Measurements from ENCODE around the gene RHEX.

Gene RHEX

DNA sequence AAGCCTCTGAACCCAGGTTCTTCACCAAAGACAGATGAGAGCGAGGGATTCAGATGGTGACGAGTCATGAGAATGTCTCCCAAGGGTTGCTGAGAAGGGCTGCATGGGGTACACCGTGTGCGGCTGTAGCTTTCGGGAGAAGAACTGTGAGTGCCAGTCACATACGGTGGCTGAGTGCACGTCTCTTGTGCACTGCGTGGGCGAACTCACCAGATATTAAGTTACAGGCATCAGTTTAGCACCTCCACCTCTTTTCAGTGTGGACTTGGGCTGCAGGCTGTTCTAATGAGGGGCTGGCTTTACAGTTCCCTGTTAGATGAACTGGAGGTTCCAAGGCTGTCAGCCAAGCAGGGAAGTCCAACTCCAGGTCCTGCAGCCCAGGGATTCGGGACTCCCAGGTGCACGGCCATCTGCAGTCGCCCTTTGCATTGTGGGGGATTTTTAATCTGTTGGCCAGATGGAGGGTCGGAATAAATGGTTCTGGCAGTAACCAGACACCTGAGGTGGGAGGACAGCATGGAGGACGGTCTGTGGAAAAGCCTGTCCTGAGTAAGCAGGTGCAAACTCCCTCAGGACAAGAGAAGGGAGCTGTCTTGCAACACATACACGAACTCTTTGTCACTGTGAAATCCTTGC, 90.7 kb downstream of the RHEX start:
- TF ChIP-seq, protein P1, sequence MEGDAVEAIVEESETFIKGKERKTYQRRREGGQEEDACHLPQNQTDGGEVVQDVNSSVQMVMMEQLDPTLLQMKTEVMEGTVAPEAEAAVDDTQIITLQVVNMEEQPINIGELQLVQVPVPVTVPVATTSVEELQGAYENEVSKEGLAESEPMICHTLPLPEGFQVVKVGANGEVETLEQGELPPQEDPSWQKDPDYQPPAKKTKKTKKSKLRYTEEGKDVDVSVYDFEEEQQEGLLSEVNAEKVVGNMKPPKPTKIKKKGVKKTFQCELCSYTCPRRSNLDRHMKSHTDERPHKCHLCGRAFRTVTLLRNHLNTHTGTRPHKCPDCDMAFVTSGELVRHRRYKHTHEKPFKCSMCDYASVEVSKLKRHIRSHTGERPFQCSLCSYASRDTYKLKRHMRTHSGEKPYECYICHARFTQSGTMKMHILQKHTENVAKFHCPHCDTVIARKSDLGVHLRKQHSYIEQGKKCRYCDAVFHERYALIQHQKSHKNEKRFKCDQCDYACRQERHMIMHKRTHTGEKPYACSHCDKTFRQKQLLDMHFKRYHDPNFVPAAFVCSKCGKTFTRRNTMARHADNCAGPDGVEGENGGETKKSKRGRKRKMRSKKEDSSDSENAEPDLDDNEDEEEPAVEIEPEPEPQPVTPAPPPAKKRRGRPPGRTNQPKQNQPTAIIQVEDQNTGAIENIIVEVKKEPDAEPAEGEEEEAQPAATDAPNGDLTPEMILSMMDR (IDR thresholded peaks at IDR 0.05; ENCODE audit: low read depth, low read length), result no peak
- H3K4me3 ChIP-seq (replicated peaks in 1 of 2; ENCODE audit: low read depth in 2 of 2, low read length in 2 of 2), result no peak overlapping the region
- DNase-seq (ENCODE audit: low read depth in 2 of 2), result no peak

DNA sequence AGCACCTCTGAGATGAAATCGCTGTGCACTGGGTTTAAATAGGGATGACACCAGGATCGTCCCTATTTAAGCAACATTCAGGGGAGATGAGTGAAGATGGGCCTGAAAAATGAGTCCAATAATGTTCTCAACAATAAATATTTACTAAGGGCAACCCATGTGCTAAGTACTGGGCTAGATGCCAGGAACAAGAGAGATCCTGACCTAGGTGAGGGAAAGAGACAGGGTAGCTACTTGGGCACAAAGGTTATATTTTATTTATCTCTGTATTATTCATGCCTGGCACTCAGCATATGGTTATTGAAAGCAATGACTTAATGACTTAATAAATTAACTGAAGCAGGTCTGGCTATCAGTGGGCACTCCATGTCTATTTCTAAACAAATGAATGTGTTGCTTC, 91.6 kb downstream of the RHEX start:
- no peak for DNase-seq (ENCODE audit: low read depth in 2 of 2)
- H3K4me3 ChIP-seq (replicated peaks in 1 of 2; ENCODE audit: low read depth in 2 of 2, low read length in 2 of 2), result no peak overlapping the region
- TF ChIP-seq, protein P1 (IDR thresholded peaks at IDR 0.05; ENCODE audit: low read depth, low read length), result no peak

DNA sequence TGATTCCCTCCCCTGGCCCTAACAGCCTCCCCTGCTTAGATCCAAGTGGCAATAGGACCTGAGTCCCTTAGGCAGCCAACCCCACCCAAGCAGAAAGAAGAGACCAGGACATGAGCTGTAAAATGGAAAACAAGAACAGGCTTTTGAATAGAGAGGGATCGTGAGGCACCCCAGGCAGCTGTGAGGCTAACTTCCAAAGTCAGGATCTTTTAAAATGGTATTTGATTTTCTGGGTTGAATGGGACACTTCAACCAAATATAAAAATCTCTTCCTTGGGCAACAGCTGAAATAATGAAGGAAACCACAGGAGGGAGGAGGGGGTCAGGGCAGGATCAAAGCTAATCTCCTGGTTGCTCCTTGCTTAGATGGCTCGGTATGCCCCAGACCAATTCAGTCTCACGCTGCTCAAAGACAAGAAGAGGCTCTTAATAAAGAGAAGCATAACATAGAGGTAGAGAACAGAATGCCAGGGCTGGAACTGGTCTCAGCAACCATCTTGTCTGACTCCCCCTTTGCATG, 92.9 kb downstream of the RHEX start:
- no peak for DNase-seq (ENCODE audit: low read depth in 2 of 2)
- TF ChIP-seq, protein P1 (IDR thresholded peaks at IDR 0.05; ENCODE audit: low read depth, low read length), result no peak
- H3K4me3 ChIP-seq (replicated peaks in 1 of 2; ENCODE audit: low read depth in 2 of 2, low read length in 2 of 2), result no peak overlapping the region

All from cardiac fibroblast (primary cell).